H9 (cell line): ENCODE results near the gene TNFAIP3. TPM values are rescaled to one million over a fixed set of nuclear protein-coding genes. Genes with fewer than 3 reads are reported as not detected.
A peak's percentile ranks its signal among the peaks of the same experiment; 100 is the strongest.

Source experiments
- DNase-seq: peaks from one replicate; pipeline ENCODE4 v3.0.0-alpha.2; 2017
- H2AFZ ChIP-seq: one replicate; pipeline ENCODE4 v1.6.1; 2013; ENCODE audit warnings: mild to moderate bottlenecking, low read length, control low read depth, moderate library complexity
- H2AK5ac ChIP-seq: 2 replicates; pipeline ENCODE4 v1.6.1; 2013; ENCODE audit warnings: low read length, control low read depth, mixed read lengths; ENCODE audit not compliant: insufficient read length
- H2BK120ac ChIP-seq: one replicate; pipeline ENCODE4 v1.6.1; 2013; ENCODE audit warnings: low read depth, mild to moderate bottlenecking, low read length, control low read depth, inconsistent platforms; ENCODE audit not compliant: poor library complexity, severe bottlenecking
- H2BK12ac ChIP-seq: 2 replicates; pipeline ENCODE4 v1.6.1; 2013; ENCODE audit warnings: low read length, control low read depth, mixed read lengths, low read depth; ENCODE audit not compliant: insufficient read length
- H2BK15ac ChIP-seq: 2 replicates; pipeline ENCODE4 v1.6.1; 2013; ENCODE audit warnings: low read depth, low read length, control low read depth
- H2BK20ac ChIP-seq: one replicate; pipeline ENCODE4 v1.6.1; 2013; ENCODE audit warnings: low read depth, mild to moderate bottlenecking, low read length, control low read depth, inconsistent platforms; ENCODE audit not compliant: poor library complexity, severe bottlenecking
- H2BK5ac ChIP-seq: 2 replicates; pipeline ENCODE4 v1.6.1; 2013; ENCODE audit warnings: low read length, control low read depth, mixed read lengths; ENCODE audit not compliant: insufficient read length
- H3K14ac ChIP-seq: 2 replicates; pipeline ENCODE4 v1.6.1; 2013; ENCODE audit warnings: low read length, control low read depth; ENCODE audit not compliant: insufficient read depth
- H3K18ac ChIP-seq: 2 replicates; pipeline ENCODE4 v1.6.1; 2013; ENCODE audit warnings: low read depth, mild to moderate bottlenecking, mixed read lengths, low read length, control low read depth; ENCODE audit not compliant: insufficient read length
- H3K23ac ChIP-seq: 2 replicates; pipeline ENCODE4 v1.6.1; 2013; ENCODE audit warnings: low read length, control low read depth, mixed read lengths, low read depth; ENCODE audit not compliant: insufficient read length
- H3K23me2 ChIP-seq: 2 replicates; pipeline ENCODE4 v1.6.1; 2013; ENCODE audit warnings: low read depth, mild to moderate bottlenecking, mixed read lengths, low read length, control low read depth; ENCODE audit not compliant: insufficient read length, poor library complexity, severe bottlenecking
- H3K27ac ChIP-seq: 2 replicates; pipeline ENCODE4 v1.5.1; 2013; ENCODE audit warnings: low read length, control low read depth, mixed read lengths, low read depth; ENCODE audit not compliant: insufficient read length
- H3K27me3 ChIP-seq: 2 replicates; pipeline ENCODE4 v1.6.1; 2013; ENCODE audit warnings: low read length, control low read depth, inconsistent platforms; ENCODE audit not compliant: insufficient read depth
- H3K4ac ChIP-seq: 2 replicates; pipeline ENCODE4 v1.6.1; 2013; ENCODE audit warnings: low read depth, mild to moderate bottlenecking, control low read depth, inconsistent platforms, low read length, moderate library complexity
- H3K4me1 ChIP-seq: 2 replicates; pipeline ENCODE4 v1.6.1; 2013; ENCODE audit warnings: low read length, control low read depth, inconsistent platforms; ENCODE audit not compliant: insufficient read depth
- H3K4me2 ChIP-seq: 2 replicates; pipeline ENCODE4 v1.6.1; 2013; ENCODE audit warnings: low read length, control low read depth, mixed read lengths; ENCODE audit not compliant: insufficient read length, insufficient read depth
- H3K56ac ChIP-seq: 2 replicates; pipeline ENCODE4 v1.6.1; 2013; ENCODE audit warnings: low read depth, mild to moderate bottlenecking, mixed read lengths, low read length, control low read depth; ENCODE audit not compliant: insufficient read length
- H3K79me1 ChIP-seq: 2 replicates; pipeline ENCODE4 v1.6.1; 2013; ENCODE audit warnings: low read depth, mild to moderate bottlenecking, moderate library complexity, low read length, control low read depth, inconsistent platforms; ENCODE audit not compliant: insufficient read depth, poor library complexity, severe bottlenecking
- H3K79me2 ChIP-seq: 2 replicates; pipeline ENCODE4 v1.6.1; 2013; ENCODE audit warnings: low read length, control low read depth, inconsistent platforms; ENCODE audit not compliant: insufficient read depth
- H3K9ac ChIP-seq: 2 replicates; pipeline ENCODE4 v1.6.1; 2013; ENCODE audit warnings: low read length, control low read depth, mixed read lengths; ENCODE audit not compliant: insufficient read length; ENCODE audit errors: extremely low read depth
- H3K9me3 ChIP-seq: one replicate; pipeline ENCODE4 v1.6.1; 2013; ENCODE audit warnings: low read depth, low read length, inconsistent platforms; ENCODE audit not compliant: control insufficient read depth
- H3T11ph ChIP-seq: one replicate; pipeline ENCODE4 v1.6.1; 2013; ENCODE audit warnings: mild to moderate bottlenecking, low read length, control low read depth, inconsistent platforms
- H4K20me1 ChIP-seq: one replicate; pipeline ENCODE4 v1.6.1; 2013; ENCODE audit not compliant: control insufficient read depth, insufficient read length, insufficient read depth
- H4K5ac ChIP-seq: 2 replicates; pipeline ENCODE4 v1.6.1; 2013; ENCODE audit warnings: low read depth, mild to moderate bottlenecking, mixed read lengths, low read length, control low read depth; ENCODE audit not compliant: insufficient read length
- H4K8ac ChIP-seq: replicated peaks from 2 replicates; pipeline ENCODE4 v1.6.1; 2013; ENCODE audit warnings: low read length, control low read depth, mixed read lengths, low read depth; ENCODE audit not compliant: insufficient read length
- H4K91ac ChIP-seq: 2 replicates; pipeline ENCODE4 v1.6.1; 2013; ENCODE audit warnings: low read depth, mild to moderate bottlenecking, moderate library complexity, mixed read lengths, low read length, control low read depth; ENCODE audit not compliant: insufficient read length
- H3K27ac Mint-ChIP-seq, 3 experiments: 2 replicates in 2 of 3; 3 replicates in 1 of 3; pipeline ENCODE4 v1.8.0; 2020 to 2021; ENCODE audit warnings: mixed read lengths in 3 of 3, mild to moderate bottlenecking in 1 of 3, moderate library complexity in 1 of 3
- H3K27me3 Mint-ChIP-seq: 2 replicates; pipeline ENCODE4 v1.8.0; 2021; ENCODE audit warnings: low read depth, mild to moderate bottlenecking, moderate library complexity, mixed read lengths
- H3K36me3 Mint-ChIP-seq, 3 experiments: 2 replicates in 2 of 3; 3 replicates in 1 of 3; pipeline ENCODE4 v1.8.0; 2020 to 2021; ENCODE audit warnings: low read depth in 3 of 3, mixed read lengths in 3 of 3; ENCODE audit not compliant: insufficient read depth in 1 of 3
- H3K4me1 Mint-ChIP-seq, 2 experiments: 2 replicates each; pipeline ENCODE4 v1.8.0; 2020; ENCODE audit warnings: mixed read lengths in 2 of 2
- H3K4me3 Mint-ChIP-seq, 2 experiments: 2 replicates in 1 of 2; 3 replicates in 1 of 2; pipeline ENCODE4 v1.8.0; 2020 to 2021; ENCODE audit warnings: mild to moderate bottlenecking in 2 of 2, mixed read lengths in 2 of 2, moderate library complexity in 1 of 2
- H3K9me3 Mint-ChIP-seq, 2 experiments: 2 replicates in 1 of 2; 3 replicates in 1 of 2; pipeline ENCODE4 v1.8.0; 2020; ENCODE audit warnings: mild to moderate bottlenecking in 2 of 2, mixed read lengths in 2 of 2, moderate library complexity in 1 of 2
- WGBS: extraction: QIAGEN DNeasy Blood & Tissue Kit; methylation state at CpG from one replicate; pipeline ENCODE4 v1.1.7; 2013; ENCODE audit warnings: missing lambda C conversion rate, low lambda C conversion rate, mixed read lengths; ENCODE audit not compliant: insufficient read length; ENCODE audit errors: extremely low coverage; 5-methylcytosine and 5-hydroxymethylcytosine counted together
- total RNA-seq: library from RNA; stranded (reverse); gene quantifications from 2 replicates; pipeline ENCODE4 v1.2.1, GENCODE V29; 2021
- TF ChIP-seq, protein P1 (sequence below): fragments of 200-600 bp; sonication (generic); conservative IDR thresholded peaks from 3 replicates; pipeline ENCODE4 v1.8.0; 2021; ENCODE audit warnings: antibody characterized with exemption, mild to moderate bottlenecking

TNFAIP3 gene
- total RNA-seq, 1 experiment from 2014 or later, result 3.7 TPM

DNA sequence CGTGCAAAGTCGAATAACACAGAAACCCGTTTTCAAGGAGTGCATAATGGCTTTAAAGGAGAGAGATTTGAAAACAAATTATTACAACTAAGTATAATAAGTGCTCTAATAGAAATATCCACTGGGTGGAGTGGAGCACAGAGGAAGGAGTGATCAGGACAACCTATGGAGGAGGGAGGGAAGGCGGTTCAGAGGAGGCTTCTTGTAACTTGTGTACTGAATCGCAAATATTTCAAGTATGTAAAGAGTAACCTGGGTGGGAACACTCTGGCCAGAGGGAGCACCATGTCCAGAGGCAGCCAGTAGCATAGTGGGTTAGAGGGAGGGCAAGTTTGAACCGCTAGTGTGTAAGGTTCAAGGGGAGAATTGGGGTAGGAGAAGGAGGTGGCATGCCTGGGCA lies 21.6 kb upstream of the TNFAIP3 start:
- Histone ChIP-seq H2BK5ac (no peak overlapping the region), H2BK20ac (no peak overlapping the region), H3T11ph (no peak overlapping the region), H3K4me2 (no peak overlapping the region), H3K23me2 (no peaks in the 10 kb centered on the region), H2BK12ac (no peak overlapping the region), H4K8ac (no peak overlapping the region), H2AFZ (no peak overlapping the region), H4K20me1 (no peaks in the 10 kb centered on the region), H3K27me3 (no peaks in the 10 kb centered on the region), H3K4ac (no peak overlapping the region), H3K18ac (no peak overlapping the region), H3K23ac (no peak overlapping the region), H3K79me2 (no peaks in the 10 kb centered on the region), H3K79me1 (no peaks in the 10 kb centered on the region), H3K4me1 (no peaks in the 10 kb centered on the region; the same call in 1 of the 2 replicates), H3K14ac (no peak overlapping the region), H2BK120ac (no peak overlapping the region), H3K9me3 (no peaks in the 10 kb centered on the region), H2AK5ac (no peak overlapping the region), H3K27ac (no peak overlapping the region), H4K5ac (peak overlapping the region; percentile 38), H2BK15ac (no peak overlapping the region), H3K9ac (no peak overlapping the region), H4K91ac (no peak overlapping the region), H3K56ac (no peak overlapping the region)
- no peak overlapping the region for H3K4me3 Mint-ChIP-seq
- 0 out of 2 replicates have a peak, but pooled peaks cover 2% of the 10 kb centered on the region for H3K27me3 Mint-ChIP-seq
- H3K9me3 Mint-ChIP-seq, result peaks cover 6 to 7% of the 10 kb centered on the region in 2 experiments; a peak in 3 of 5 replicates
- peaks cover 0 to 3% of the 10 kb centered on the region in 2 experiments; a peak in 1 of 4 replicates for H3K4me1 Mint-ChIP-seq
- TF ChIP-seq, protein P1, sequence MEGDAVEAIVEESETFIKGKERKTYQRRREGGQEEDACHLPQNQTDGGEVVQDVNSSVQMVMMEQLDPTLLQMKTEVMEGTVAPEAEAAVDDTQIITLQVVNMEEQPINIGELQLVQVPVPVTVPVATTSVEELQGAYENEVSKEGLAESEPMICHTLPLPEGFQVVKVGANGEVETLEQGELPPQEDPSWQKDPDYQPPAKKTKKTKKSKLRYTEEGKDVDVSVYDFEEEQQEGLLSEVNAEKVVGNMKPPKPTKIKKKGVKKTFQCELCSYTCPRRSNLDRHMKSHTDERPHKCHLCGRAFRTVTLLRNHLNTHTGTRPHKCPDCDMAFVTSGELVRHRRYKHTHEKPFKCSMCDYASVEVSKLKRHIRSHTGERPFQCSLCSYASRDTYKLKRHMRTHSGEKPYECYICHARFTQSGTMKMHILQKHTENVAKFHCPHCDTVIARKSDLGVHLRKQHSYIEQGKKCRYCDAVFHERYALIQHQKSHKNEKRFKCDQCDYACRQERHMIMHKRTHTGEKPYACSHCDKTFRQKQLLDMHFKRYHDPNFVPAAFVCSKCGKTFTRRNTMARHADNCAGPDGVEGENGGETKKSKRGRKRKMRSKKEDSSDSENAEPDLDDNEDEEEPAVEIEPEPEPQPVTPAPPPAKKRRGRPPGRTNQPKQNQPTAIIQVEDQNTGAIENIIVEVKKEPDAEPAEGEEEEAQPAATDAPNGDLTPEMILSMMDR, result no peak
- no peak for DNase-seq
- no peak overlapping the region for H3K27ac Mint-ChIP-seq
- peaks cover under 1 to 5% (median 3%) of the 10 kb centered on the region in 3 experiments; a peak in 4 of 7 replicates for H3K36me3 Mint-ChIP-seq
- no CpG with 5 or more reads among the region's 6 CpGs for WGBS
